HG03432 (cell line): ENCODE data around the gene MZF1.

Source experiments
- ATAC-seq: cut with Tn5 transposase; IDR thresholded peaks from one replicate; pipeline ENCODE4 v1.9.1; 2021; ENCODE audit warnings: mild to moderate bottlenecking, moderate library complexity; ENCODE audit not compliant: unreplicated experiment

Gene MZF1

DNA sequence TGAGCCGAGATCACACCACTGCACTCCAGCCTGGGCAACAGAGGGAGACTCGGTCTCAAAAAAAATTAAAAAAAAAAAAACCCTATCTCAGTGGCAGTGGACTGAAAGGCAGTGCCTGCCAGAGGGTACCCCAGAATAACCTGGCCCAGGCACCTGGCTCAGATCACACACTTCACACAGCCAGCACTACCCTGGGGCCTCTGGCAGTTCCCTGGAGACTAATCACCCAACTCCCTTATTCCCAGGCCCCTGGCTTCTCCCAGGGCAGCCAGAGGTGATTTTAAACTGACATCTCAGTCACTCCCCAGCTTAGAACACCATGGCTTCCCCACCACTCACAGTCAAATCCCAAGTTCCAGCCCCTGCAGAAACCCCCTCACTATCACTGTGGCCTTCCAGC, 57.9 kb downstream of the MZF1 start:
- no peak for ATAC-seq

DNA sequence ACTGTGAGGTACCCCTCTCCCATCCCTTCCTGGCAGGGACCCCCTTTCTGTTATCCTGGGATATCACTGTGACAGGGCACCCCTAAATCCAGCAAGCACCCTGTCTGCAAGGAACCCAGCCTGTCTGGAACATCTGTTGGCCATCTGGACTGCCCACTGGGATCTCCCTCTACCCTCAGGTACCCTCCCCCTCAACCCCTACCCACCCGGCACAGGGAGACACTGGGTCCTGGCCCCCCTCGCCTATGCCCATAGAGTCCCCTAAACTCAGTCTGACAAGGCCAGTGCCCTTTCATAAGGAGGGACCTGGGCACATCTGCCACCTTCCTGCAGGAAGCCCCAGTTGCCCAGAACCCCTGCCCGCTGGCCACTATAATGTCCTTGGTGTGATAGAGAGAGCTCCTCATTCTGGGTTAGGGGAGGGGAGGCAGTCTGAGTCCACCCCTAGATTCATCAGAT, 58.5 kb downstream of the MZF1 start:
- no peak for ATAC-seq

DNA sequence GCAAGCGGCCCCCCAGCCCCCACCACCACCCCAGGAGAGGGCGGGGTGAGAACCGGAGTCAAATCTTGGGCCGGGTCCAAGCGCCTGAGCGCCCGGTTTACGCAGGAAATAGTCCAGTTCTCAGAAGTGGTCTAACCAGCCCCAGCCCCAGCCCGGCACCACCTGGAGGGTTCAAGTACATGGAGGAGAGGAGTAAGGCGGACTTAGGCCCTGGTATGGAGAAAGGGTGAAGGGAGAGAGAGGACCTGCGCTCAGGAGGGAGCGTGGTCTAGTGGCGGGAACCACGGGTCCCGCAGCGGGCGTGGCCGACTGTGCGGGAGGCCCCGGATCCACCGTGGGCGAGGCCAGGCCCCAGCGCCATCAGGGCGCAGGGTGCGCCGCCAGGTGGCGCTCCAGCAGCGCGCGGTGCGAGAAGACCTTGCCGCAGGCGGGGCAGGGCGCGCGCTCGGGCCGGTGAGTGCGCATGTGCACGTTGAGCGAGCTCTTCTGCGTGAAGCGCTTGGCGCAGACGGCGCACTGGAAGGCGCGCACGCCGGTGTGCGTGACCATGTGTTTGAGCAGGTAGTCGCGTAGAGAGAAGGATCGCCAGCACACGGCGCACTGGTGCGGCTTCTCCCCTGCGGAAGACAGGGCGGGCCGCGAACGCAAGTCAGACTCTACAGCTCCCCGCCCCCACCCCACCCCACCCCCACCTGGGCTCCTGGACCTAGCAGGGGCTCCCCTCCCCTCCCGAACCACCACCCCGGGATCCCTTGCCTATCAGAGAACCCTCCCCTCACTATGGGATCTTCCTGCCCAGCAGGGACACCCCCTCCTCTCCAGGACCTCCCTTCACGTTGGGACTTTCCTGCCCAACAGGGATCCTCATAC, 59.2 kb downstream of the MZF1 start:
- peak; percentile 77 for ATAC-seq

DNA sequence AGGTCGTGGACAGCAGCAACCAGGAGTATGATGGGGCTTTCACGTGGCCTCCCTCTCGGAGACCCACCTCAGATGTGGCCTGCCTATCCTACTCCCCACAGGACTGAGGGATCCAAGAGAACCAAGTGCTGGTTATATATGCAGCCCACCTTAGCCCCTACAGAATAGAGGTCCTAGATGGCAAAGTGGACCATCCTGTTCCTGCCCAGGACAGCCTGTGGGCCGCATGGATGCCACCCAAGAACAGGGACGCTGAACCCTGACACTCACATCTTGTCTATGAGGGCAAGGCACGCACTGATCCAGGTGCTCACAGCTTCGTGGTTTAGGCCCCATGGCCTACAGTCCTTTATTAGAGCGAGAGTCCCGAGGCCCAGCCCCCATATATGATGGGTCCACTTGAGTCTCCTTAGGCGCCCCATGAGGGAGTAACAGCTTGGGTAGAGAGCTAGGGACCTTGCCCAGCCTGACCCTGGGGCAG, 59.9 kb downstream of the MZF1 start:
- no peak for ATAC-seq
